Stimulated activated CD8-positive, alpha-beta memory T cell treated with anti-CD3 and anti-CD28 coated beads, Interleukin-4, amount 100 ng/mL, for 4 hours (primary cell): Measurements from ENCODE around the gene EFCC1.
"Not testable (repeated sequence)": the region's sequence is repeated elsewhere in the genome, so short reads cannot be mapped to it uniquely, and the experiment has no call there.

ENCODE experiments used
- DNase-seq, 2 donors: peaks; one replicate each; pipeline ENCODE4 v3.0.0-alpha.2; 2020; ENCODE audit warnings: low read depth in 2 of 2, low spot score in 1 of 2

EFCC1 gene

GRCh38 chr3:129051871-129052340 lies 50.8 kb downstream of the EFCC1 start:
- no peak for DNase-seq

- DNase-seq, result no peak
These were observed 51.6 kb downstream of the EFCC1 start for GRCh38 chr3:129052675-129053074.

- DNase-seq, result no peak
These were observed 53.6 kb downstream of the EFCC1 start for GRCh38 chr3:129054605-129055104.

- DNase-seq, result no peak
These were observed 55.5 kb downstream of the EFCC1 start for GRCh38 chr3:129056451-129057173.

- DNase-seq, result no peak
These were observed 56.1 kb downstream of the EFCC1 start for GRCh38 chr3:129057249-129057648.

GRCh38 chr3:129058441-129059200 lies 57.5 kb downstream of the EFCC1 start:
- no peak for DNase-seq

- no peak for DNase-seq
These were observed 58.3 kb downstream of the EFCC1 start for GRCh38 chr3:129059311-129059958.

- DNase-seq, result no peak
These were observed 59.3 kb downstream of the EFCC1 start, which contains the start of gene GP9 for GRCh38 chr3:129060276-129061022. Gene GP9, plus strand, starts transcription at chr3:129060779. Its CDS starts 961 bp downstream, at chr3:129061740.

GRCh38 chr3:129061023-129061887 lies 60.2 kb downstream of the EFCC1 start:
- no peak for DNase-seq

- no peak for DNase-seq
These were observed 61.1 kb downstream of the EFCC1 start for GRCh38 chr3:129061888-129062834.

GRCh38 chr3:129063091-129063640 lies 62.1 kb downstream of the EFCC1 start:
- no peak for DNase-seq

GRCh38 chr3:129063841-129064482 lies 62.9 kb downstream of the EFCC1 start:
- DNase-seq, result no peak

- DNase-seq, result no peak
These were observed 64.1 kb downstream of the EFCC1 start for GRCh38 chr3:129065016-129065719.

GRCh38 chr3:129065720-129066073 lies 64.6 kb downstream of the EFCC1 start:
- no peak for DNase-seq

- not testable (repeated sequence) for DNase-seq
These were observed 66.6 kb downstream of the EFCC1 start for GRCh38 chr3:129067719-129068118.

GRCh38 chr3:129068291-129068886 lies 67.3 kb downstream of the EFCC1 start:
- DNase-seq, result no peak
